Liver (tissue), 9 donors: ENCODE measurements around the gene PIGQ. TPM values are rescaled to one million over a fixed set of nuclear protein-coding genes. Genes with fewer than 3 reads are reported as not detected.

Experiments used
- DNase-seq: peaks from one replicate; pipeline ENCODE4 v3.0.0-alpha.2; 2017; ENCODE audit warnings: low spot score
- H3K27ac ChIP-seq, 2 donors: one replicate each; pipeline ENCODE4 v1.7.0; 2013; ENCODE audit warnings: inconsistent platforms in 2 of 2, low read length in 2 of 2, control low read depth in 1 of 2, low read depth in 1 of 2, mild to moderate bottlenecking in 1 of 2
- H3K27me3 ChIP-seq, 4 donors: one replicate each; pipeline versions ENCODE4 v1.6.1 to v1.7.0; 2013; ENCODE audit warnings: low read length in 3 of 4, inconsistent platforms in 1 of 4, mild to moderate bottlenecking in 1 of 4, moderate library complexity in 1 of 4; ENCODE audit not compliant: control insufficient read depth in 4 of 4, insufficient read depth in 4 of 4
- H3K36me3 ChIP-seq, 4 donors: one replicate each; pipeline versions ENCODE4 v1.6.1 to v1.7.0; 2013; ENCODE audit warnings: low read length in 3 of 4, mild to moderate bottlenecking in 3 of 4, low read depth in 1 of 4, moderate library complexity in 1 of 4; ENCODE audit not compliant: control insufficient read depth in 4 of 4, insufficient read depth in 3 of 4
- H3K4me1 ChIP-seq, 4 donors: one replicate each; pipeline versions ENCODE4 v1.6.1 to v1.7.0; 2013; ENCODE audit warnings: low read length in 3 of 4, mild to moderate bottlenecking in 3 of 4, moderate library complexity in 1 of 4; ENCODE audit not compliant: control insufficient read depth in 4 of 4, insufficient read depth in 4 of 4
- H3K4me3 ChIP-seq, 3 donors: one replicate each; pipeline versions ENCODE4 v1.6.1 to v1.7.0; 2013; ENCODE audit warnings: low read length in 3 of 3, control low read depth in 1 of 3, low read depth in 1 of 3, mild to moderate bottlenecking in 1 of 3
- H3K9ac ChIP-seq, 2 donors: one replicate each; pipeline ENCODE4 v1.7.0; 2013; ENCODE audit warnings: low read length in 2 of 2, mild to moderate bottlenecking in 2 of 2, moderate library complexity in 2 of 2, control low read depth in 1 of 2, low read depth in 1 of 2
- H3K9me3 ChIP-seq, 4 donors: one replicate each; pipeline versions ENCODE4 v1.6.1 to v1.7.0; 2013; ENCODE audit warnings: low read length in 3 of 4; ENCODE audit not compliant: control insufficient read depth in 4 of 4
- FOXA1 ChIP-seq: IDR thresholded peaks from 2 replicates; pipeline ENCODE4 v1.6.1; 2016; ENCODE audit warnings: antibody characterized with exemption
- FOXA2 ChIP-seq: IDR thresholded peaks from 2 replicates; pipeline ENCODE4 v1.6.1; 2016; ENCODE audit warnings: antibody characterized with exemption
- GABPA ChIP-seq, 2 donors: IDR thresholded peaks in 1 of 2; conservative IDR thresholded peaks in 1 of 2; 2 replicates each; pipeline ENCODE4 v1.6.1; 2016; ENCODE audit warnings: antibody characterized with exemption in 2 of 2, mild to moderate bottlenecking in 1 of 2, moderate library complexity in 1 of 2
- HNF4A ChIP-seq, 2 donors: conservative IDR thresholded peaks; 2 replicates each; pipeline ENCODE4 v1.6.1; 2016; ENCODE audit warnings: antibody characterized with exemption in 2 of 2, mild to moderate bottlenecking in 2 of 2
- JUND ChIP-seq, 2 donors: IDR thresholded peaks; 2 replicates each; pipeline ENCODE4 v1.6.1; 2016; ENCODE audit warnings: antibody characterized with exemption in 2 of 2
- NR2F2 ChIP-seq: IDR thresholded peaks from 2 replicates; pipeline ENCODE4 v1.6.1; 2016; ENCODE audit warnings: antibody characterized with exemption
- RAD21 ChIP-seq, 2 donors: IDR thresholded peaks; 2 replicates each; pipeline ENCODE4 v1.6.1; 2016; ENCODE audit warnings: antibody characterized with exemption in 2 of 2, mild to moderate bottlenecking in 2 of 2
- RXRA ChIP-seq, 2 donors: IDR thresholded peaks; 2 replicates each; pipeline ENCODE4 v1.6.1; 2017 to 2018; ENCODE audit warnings: antibody characterized with exemption in 2 of 2, mild to moderate bottlenecking in 1 of 2
- TAF1 ChIP-seq: conservative IDR thresholded peaks from 2 replicates; pipeline ENCODE4 v1.6.1; 2016; ENCODE audit warnings: antibody characterized with exemption, mild to moderate bottlenecking
- YY1 ChIP-seq: IDR thresholded peaks from 2 replicates; pipeline ENCODE4 v1.6.1; 2016; ENCODE audit warnings: antibody characterized with exemption, mild to moderate bottlenecking
- WGBS: extraction: QIAGEN DNeasy Blood & Tissue Kit; methylation state at CpG from one replicate; pipeline ENCODE4 v1.1.7; 2013; 5-methylcytosine and 5-hydroxymethylcytosine counted together
- polyA plus RNA-seq, 2 donors: library from polyadenylated mRNA; stranded (reverse) in 1 of 2; unstranded in 1 of 2; fragments of 200-250 nt in 1 of 2; fragments of >200 nt in 1 of 2; fragmentation: Nextera tagmentation in 1 of 2; extraction: Ambion mirVana in 1 of 2; gene quantifications; one replicate each; pipeline versions ENCODE4 v1.2.1 to v1.2.3, GENCODE V29; 2013 to 2015
- total RNA-seq, 2 donors: library from RNA; depleted of rRNA; stranded (reverse); fragments of >200 nt; gene quantifications; one replicate each; pipeline ENCODE4 v1.2.3, GENCODE V29; 2014
- TF ChIP-seq, protein P1 (sequence below): fragments of 150-350 bp; IDR thresholded peaks from 2 replicates; pipeline ENCODE4 v1.5.1; 2017; ENCODE audit warnings: improper control_type of control experiment, low read depth, low read length; ENCODE audit not compliant: missing input control
- TF ChIP-seq, protein P2 (sequence below): IDR thresholded peaks from 2 replicates; pipeline ENCODE4 v1.6.1; 2016; ENCODE audit warnings: antibody characterized with exemption
- TF ChIP-seq, protein P3 (sequence below): IDR thresholded peaks from 2 replicates; pipeline ENCODE4 v1.6.1; 2016; ENCODE audit warnings: antibody characterized with exemption
- donor health status: healthy.
- donor health status: healthy.
- donor health status: healthy.
- donor health status: healthy.
- donor health status: healthy.

PIGQ gene
- total and polyA plus RNA-seq, 4 donors = 16.8 to 144 (median 20.6) TPM

DNA sequence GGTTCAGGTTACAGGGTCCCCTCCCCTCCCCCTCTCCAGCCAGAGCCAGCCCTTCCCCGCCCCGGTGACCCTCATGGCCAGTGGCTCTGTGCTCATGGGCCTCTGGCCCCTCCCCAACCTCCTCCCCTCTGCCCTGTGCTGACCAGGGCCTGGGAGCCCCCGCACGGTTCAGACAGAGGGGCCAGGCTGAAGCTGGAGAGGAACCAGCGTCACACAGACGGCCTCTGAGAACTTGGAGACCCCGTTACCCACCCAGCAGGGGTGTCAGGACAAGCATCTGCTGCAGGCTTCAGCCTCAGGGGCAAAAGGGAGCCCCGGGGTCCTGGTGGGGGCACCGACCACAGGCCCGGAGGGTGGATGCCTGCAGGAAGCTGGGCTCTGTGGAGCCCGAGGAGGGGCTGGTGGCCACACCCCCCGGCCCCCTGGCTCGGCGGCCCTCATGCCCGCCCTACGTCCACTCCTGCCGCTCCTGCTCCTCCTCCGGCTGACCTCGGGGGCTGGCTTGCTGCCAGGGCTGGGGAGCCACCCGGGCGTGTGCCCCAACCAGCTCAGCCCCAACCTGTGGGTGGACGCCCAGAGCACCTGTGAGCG, 61.1 kb downstream of the PIGQ start, which contains the start of gene WFIKKN1:
Gene WFIKKN1, plus strand, starts transcription at position 171 of the 591 bp plus-strand sequence. Its CDS starts 269 bp downstream, at position 440.
- no peak within 1 kb of the TSS for H3K9ac ChIP-seq
- no peaks in the 10 kb centered on the region for H3K9me3 ChIP-seq
- H3K36me3 ChIP-seq = peaks cover 0 to 12% (median 3%) of the 10 kb centered on the region in 4 donors
- peak; percentile 56 for DNase-seq
- no peak within 1 kb of the TSS for H3K4me3 ChIP-seq
- no peaks in the 10 kb centered on the region for H3K27me3 ChIP-seq
- WGBS = 7% methylated on average over 23 of the region's 23 CpGs
- H3K4me1 ChIP-seq = peaks cover 33 to 60% (median 50%) of the 10 kb centered on the region in 4 donors
- peak within 1 kb of the TSS in 1 of 2 donors; percentile 38 for H3K27ac ChIP-seq
- TF ChIP-seq, protein P1, sequence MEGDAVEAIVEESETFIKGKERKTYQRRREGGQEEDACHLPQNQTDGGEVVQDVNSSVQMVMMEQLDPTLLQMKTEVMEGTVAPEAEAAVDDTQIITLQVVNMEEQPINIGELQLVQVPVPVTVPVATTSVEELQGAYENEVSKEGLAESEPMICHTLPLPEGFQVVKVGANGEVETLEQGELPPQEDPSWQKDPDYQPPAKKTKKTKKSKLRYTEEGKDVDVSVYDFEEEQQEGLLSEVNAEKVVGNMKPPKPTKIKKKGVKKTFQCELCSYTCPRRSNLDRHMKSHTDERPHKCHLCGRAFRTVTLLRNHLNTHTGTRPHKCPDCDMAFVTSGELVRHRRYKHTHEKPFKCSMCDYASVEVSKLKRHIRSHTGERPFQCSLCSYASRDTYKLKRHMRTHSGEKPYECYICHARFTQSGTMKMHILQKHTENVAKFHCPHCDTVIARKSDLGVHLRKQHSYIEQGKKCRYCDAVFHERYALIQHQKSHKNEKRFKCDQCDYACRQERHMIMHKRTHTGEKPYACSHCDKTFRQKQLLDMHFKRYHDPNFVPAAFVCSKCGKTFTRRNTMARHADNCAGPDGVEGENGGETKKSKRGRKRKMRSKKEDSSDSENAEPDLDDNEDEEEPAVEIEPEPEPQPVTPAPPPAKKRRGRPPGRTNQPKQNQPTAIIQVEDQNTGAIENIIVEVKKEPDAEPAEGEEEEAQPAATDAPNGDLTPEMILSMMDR = peak; percentile 1
- no peak for TF ChIP-seq JUND (IDR thresholded peaks at IDR 0.05)

DNA sequence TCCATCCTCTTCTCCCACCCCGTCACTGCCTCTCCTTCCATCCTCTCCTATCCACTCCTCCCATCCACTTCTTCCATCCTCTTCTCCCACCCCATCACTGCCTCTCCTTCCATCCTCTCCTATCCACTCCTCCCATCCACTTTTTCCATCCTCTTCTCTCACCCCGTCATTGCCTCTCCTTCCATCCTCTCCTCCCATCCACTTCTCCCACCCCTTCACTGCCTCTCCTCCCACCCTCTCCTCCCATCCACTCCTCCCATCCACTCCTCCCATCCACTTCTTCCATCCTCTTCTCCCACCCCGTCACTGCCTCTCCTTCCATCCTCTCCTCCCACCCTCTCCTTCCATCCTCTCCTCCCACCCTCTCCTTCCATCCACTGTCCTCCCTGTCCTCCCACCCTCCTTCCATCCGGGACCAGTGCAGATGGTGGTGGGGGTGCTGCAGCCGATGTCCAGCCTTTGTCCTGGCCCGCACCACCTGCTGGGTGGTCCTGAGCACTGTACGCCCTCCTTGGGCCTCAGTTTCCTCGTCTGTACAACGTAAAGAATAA, 62.1 kb downstream of the PIGQ start:
- 77% methylated on average over 9 of the region's 9 CpGs for WGBS

DNA sequence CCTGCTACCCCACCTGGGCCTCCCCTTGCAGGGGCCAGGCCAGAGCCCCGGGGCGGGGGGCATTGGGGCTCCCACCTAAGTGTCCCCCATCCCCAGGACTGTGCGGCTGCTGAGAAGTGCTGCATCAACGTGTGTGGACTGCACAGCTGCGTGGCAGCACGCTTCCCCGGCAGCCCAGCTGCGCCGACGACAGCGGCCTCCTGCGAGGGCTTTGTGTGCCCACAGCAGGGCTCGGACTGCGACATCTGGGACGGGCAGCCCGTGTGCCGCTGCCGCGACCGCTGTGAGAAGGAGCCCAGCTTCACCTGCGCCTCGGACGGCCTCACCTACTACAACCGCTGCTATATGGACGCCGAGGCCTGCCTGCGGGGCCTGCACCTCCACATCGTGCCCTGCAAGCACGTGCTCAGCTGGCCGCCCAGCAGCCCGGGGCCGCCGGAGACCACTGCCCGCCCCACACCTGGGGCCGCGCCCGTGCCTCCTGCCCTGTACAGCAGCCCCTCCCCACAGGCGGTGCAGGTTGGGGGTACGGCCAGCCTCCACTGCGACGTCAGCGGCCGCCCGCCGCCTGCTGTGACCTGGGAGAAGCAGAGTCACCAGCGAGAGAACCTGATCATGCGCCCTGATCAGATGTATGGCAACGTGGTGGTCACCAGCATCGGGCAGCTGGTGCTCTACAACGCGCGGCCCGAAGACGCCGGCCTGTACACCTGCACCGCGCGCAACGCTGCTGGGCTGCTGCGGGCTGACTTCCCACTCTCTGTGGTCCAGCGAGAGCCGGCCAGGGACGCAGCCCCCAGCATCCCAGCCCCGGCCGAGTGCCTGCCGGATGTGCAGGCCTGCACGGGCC, 62.9 kb downstream of the PIGQ start:
- WGBS = 96% methylated on average over 67 of the region's 67 CpGs
- no peak for DNase-seq
- no peaks in the 10 kb centered on the region for H3K9me3 ChIP-seq
- peaks cover 0 to 9% (median 0%) of the 10 kb centered on the region in 4 donors for H3K36me3 ChIP-seq
- TF ChIP-seq FOXA1 (no peak), GABPA (IDR thresholded peaks at IDR 0.05 in 1 of 2, conservative IDR thresholded peaks at IDR 0.05 in 1 of 2) (no peak), FOXA2 (no peak)
- no peak overlapping the region for H3K4me3 ChIP-seq
- no peak overlapping the region for H3K9ac ChIP-seq
- no peaks in the 10 kb centered on the region for H3K27me3 ChIP-seq
- H3K4me1 ChIP-seq = peaks cover 37 to 57% (median 47%) of the 10 kb centered on the region in 4 donors
- H3K27ac ChIP-seq = no peak overlapping the region

More for the DNA sequence above, 62.1 kb downstream of the PIGQ start:
- Histone ChIP-seq H3K4me3 (no peak overlapping the region), H3K36me3 (peaks cover 0 to 9% (median 1%) of the 10 kb centered on the region in 4 donors), H3K27ac (no peak overlapping the region), H3K9ac (no peak overlapping the region), H3K4me1 (peaks cover 33 to 60% (median 51%) of the 10 kb centered on the region in 4 donors), H3K27me3 (no peaks in the 10 kb centered on the region), H3K9me3 (no peaks in the 10 kb centered on the region)
- TF ChIP-seq RXRA (IDR thresholded peaks at IDR 0.05) = no peak
- no peak for TF ChIP-seq NR2F2
- no peak for TF ChIP-seq RAD21 (IDR thresholded peaks at IDR 0.05)
- TF ChIP-seq, protein P1 = no peak
- TF ChIP-seq HNF4A (conservative IDR thresholded peaks at IDR 0.05) = no peak
- TF ChIP-seq, protein P2, sequence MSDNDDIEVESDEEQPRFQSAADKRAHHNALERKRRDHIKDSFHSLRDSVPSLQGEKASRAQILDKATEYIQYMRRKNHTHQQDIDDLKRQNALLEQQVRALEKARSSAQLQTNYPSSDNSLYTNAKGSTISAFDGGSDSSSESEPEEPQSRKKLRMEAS = no peak
- no peak for TF ChIP-seq TAF1
- no peak for TF ChIP-seq YY1
- TF ChIP-seq, protein P3, sequence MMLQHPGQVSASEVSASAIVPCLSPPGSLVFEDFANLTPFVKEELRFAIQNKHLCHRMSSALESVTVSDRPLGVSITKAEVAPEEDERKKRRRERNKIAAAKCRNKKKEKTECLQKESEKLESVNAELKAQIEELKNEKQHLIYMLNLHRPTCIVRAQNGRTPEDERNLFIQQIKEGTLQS = no peak
- DNase-seq = no peak
